Astrocyte of the spinal cord (primary cell): ENCODE results near the gene VANGL1.

Experiments
- DNase-seq: peaks from one replicate; pipeline ENCODE4 v3.0.0; 2011; ENCODE audit warnings: low read depth, low spot score
- H3K4me3 ChIP-seq: 2 replicates; pipeline ENCODE4 v1.5.1; 2011; ENCODE audit warnings: low read depth, mild to moderate bottlenecking, low read length, moderate library complexity
- in situ Hi-C: cut with HindIII; loops from 2 replicates; pipeline ENCODE4 v1.10.0; 2017; ENCODE audit warnings: low sequenced_read_pairs
- TF ChIP-seq, protein P1 (sequence below): IDR thresholded peaks from 2 replicates; pipeline ENCODE4 v1.5.1; 2012; ENCODE audit warnings: low read depth, mild to moderate bottlenecking, low read length, inconsistent platforms

Gene VANGL1

DNA sequence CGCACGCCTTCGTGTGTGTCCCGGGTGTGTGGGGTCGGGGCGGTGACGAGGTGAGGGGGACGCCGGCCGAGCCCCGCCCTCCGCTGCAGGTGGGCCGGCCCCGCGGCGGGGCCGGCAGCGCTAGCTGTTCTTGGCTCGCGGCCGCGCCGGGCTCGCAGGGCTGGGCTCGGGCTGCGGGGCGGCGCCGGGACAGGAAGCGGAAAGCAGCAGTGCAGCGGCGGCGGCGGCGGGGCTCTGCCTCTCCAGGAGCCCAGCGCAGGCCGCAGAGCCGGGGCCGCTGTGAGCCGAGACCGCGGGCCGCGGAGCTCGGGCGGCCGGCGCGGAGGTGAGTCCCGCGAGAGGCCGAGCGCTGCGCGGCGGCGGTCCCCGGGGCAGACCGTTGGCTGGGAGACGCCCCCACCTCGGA lies at the start of gene VANGL1:
Gene VANGL1, plus strand, starts transcription at position 209 of the 406 bp plus-strand sequence. CDS start 9,444 bp downstream, outside the sequence.
- TF ChIP-seq, protein P1, sequence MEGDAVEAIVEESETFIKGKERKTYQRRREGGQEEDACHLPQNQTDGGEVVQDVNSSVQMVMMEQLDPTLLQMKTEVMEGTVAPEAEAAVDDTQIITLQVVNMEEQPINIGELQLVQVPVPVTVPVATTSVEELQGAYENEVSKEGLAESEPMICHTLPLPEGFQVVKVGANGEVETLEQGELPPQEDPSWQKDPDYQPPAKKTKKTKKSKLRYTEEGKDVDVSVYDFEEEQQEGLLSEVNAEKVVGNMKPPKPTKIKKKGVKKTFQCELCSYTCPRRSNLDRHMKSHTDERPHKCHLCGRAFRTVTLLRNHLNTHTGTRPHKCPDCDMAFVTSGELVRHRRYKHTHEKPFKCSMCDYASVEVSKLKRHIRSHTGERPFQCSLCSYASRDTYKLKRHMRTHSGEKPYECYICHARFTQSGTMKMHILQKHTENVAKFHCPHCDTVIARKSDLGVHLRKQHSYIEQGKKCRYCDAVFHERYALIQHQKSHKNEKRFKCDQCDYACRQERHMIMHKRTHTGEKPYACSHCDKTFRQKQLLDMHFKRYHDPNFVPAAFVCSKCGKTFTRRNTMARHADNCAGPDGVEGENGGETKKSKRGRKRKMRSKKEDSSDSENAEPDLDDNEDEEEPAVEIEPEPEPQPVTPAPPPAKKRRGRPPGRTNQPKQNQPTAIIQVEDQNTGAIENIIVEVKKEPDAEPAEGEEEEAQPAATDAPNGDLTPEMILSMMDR: no peak
- in situ Hi-C loops: no loop called here
- peak within 1 kb of the TSS; percentile 77 for H3K4me3 ChIP-seq
- DNase-seq: peak; percentile 63

- no peak for DNase-seq
- H3K4me3 ChIP-seq: no peak overlapping the region
- TF ChIP-seq, protein P1: no peak
- in situ Hi-C loops: no loop called here
Observed at GRCh38 chr1:115592264-115592663, 49.5 kb upstream of the VANGL1 start.

- no peak overlapping the region for H3K4me3 ChIP-seq
- TF ChIP-seq, protein P1: no peak
- DNase-seq: no peak
- in situ Hi-C loops: no loop called here
Observed at GRCh38 chr1:115593365-115594259, 48.2 kb upstream of the VANGL1 start.

DNA sequence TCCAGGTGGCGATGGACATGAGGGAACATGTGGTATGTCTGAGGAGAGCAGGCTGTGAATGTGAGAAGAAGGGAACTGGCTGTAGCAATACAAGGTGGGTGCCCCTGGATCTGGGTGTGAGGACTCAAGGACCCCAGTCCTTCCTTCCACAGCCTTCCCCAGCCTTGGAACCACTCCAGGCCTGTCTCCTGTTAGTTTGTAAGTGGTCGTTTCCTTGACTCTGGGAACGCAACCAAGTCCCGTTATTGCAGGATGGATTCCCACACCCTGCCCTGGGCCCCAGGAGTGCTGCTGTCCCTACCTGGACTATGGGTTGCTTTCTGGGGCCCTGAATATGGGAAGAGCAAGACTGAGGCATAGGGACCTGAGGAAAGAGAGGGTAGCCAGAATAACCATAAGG lies 47.2 kb upstream of the VANGL1 start:
- no peak for DNase-seq
- H3K4me3 ChIP-seq: no peak overlapping the region
- TF ChIP-seq, protein P1: no peak
- in situ Hi-C loops: no loop called here

GRCh38 chr1:115595279-115596079 lies 46.3 kb upstream of the VANGL1 start:
- no peak overlapping the region for H3K4me3 ChIP-seq
- TF ChIP-seq, protein P1: peak; percentile 97
- in situ Hi-C loops: no loop called here
- peak; percentile 97 for DNase-seq

- in situ Hi-C loops: no loop called here
- H3K4me3 ChIP-seq: no peak overlapping the region
- TF ChIP-seq, protein P1: no peak
- DNase-seq: peak; percentile 40
Observed at GRCh38 chr1:115596080-115596780, 45.5 kb upstream of the VANGL1 start.
